Trophoblast cell (in vitro differentiated cells and primary cell): ENCODE results near the gene ADAM19.

Source experiments
- DNase-seq, 2 donors: peaks; one replicate each; pipeline ENCODE4 v3.0.0-alpha.2; 2016
- H2AFZ ChIP-seq: 2 replicates; pipeline ENCODE4 v1.6.1; 2013; ENCODE audit warnings: low read length, moderate library complexity, mild to moderate bottlenecking; ENCODE audit not compliant: insufficient read depth, poor library complexity
- H2AK5ac ChIP-seq: 2 replicates; pipeline ENCODE4 v1.6.1; 2013; ENCODE audit warnings: mild to moderate bottlenecking, low read length
- H2BK120ac ChIP-seq: 2 replicates; pipeline ENCODE4 v1.6.1; 2013; ENCODE audit warnings: low read length, mild to moderate bottlenecking, moderate library complexity; ENCODE audit not compliant: insufficient read depth, poor library complexity
- H2BK12ac ChIP-seq: 2 replicates; pipeline ENCODE4 v1.6.1; 2013; ENCODE audit warnings: mild to moderate bottlenecking, low read length, moderate library complexity
- H2BK5ac ChIP-seq: 2 replicates; pipeline ENCODE4 v1.6.1; 2013; ENCODE audit warnings: low read length, low read depth, moderate library complexity, mild to moderate bottlenecking; ENCODE audit not compliant: poor library complexity
- H3K14ac ChIP-seq: 2 replicates; pipeline ENCODE4 v1.6.1; 2013; ENCODE audit warnings: mild to moderate bottlenecking, low read length
- H3K18ac ChIP-seq: 2 replicates; pipeline ENCODE4 v1.6.1; 2013; ENCODE audit warnings: mild to moderate bottlenecking, low read length
- H3K23ac ChIP-seq: 2 replicates; pipeline ENCODE4 v1.6.1; 2013; ENCODE audit warnings: low read length
- H3K27ac ChIP-seq: 2 replicates; pipeline ENCODE4 v1.5.1; 2013; ENCODE audit warnings: low read depth, mild to moderate bottlenecking, inconsistent platforms, low read length, moderate library complexity
- H3K27me3 ChIP-seq: 2 replicates; pipeline ENCODE4 v1.6.1; 2013; ENCODE audit warnings: inconsistent platforms, mild to moderate bottlenecking, low read length, moderate library complexity; ENCODE audit not compliant: insufficient read depth
- H3K36me3 ChIP-seq, 2 experiments: 1 replicate in 1 of 2; 2 replicates in 1 of 2; pipeline ENCODE4 v1.6.1; 2013; ENCODE audit warnings: low read length in 2 of 2, mild to moderate bottlenecking in 2 of 2, moderate library complexity in 1 of 2; ENCODE audit not compliant: insufficient read depth in 2 of 2, control insufficient read depth in 1 of 2
- H3K4ac ChIP-seq: 2 replicates; pipeline ENCODE4 v1.6.1; 2013; ENCODE audit warnings: low read depth, mild to moderate bottlenecking, low read length, moderate library complexity
- H3K4me1 ChIP-seq, 2 experiments: 1 replicate in 1 of 2; 2 replicates in 1 of 2; pipeline ENCODE4 v1.6.1; 2013; ENCODE audit warnings: low read length in 2 of 2, mild to moderate bottlenecking in 2 of 2, moderate library complexity in 1 of 2; ENCODE audit not compliant: insufficient read depth in 2 of 2, control insufficient read depth in 1 of 2
- H3K4me2 ChIP-seq: 2 replicates; pipeline ENCODE4 v1.6.1; 2013; ENCODE audit warnings: inconsistent platforms, mild to moderate bottlenecking, low read length, moderate library complexity
- H3K4me3 ChIP-seq: 2 replicates; pipeline ENCODE4 v1.5.1; 2013; ENCODE audit warnings: mild to moderate bottlenecking, low read depth, low read length, inconsistent platforms
- H3K79me1 ChIP-seq: one replicate; pipeline ENCODE4 v1.6.1; 2013; ENCODE audit warnings: low read length
- H3K79me2 ChIP-seq: 2 replicates; pipeline ENCODE4 v1.6.1; 2013; ENCODE audit warnings: low read length, mild to moderate bottlenecking; ENCODE audit not compliant: control insufficient read depth, insufficient read depth, poor library complexity
- H3K9ac ChIP-seq: 2 replicates; pipeline ENCODE4 v1.6.1; 2013; ENCODE audit warnings: mild to moderate bottlenecking, low read length
- H3K9me3 ChIP-seq: 2 replicates; pipeline ENCODE4 v1.6.1; 2013; ENCODE audit warnings: low read depth, mild to moderate bottlenecking, control low read depth, inconsistent platforms, low read length; ENCODE audit not compliant: insufficient read depth
- H4K12ac ChIP-seq: 2 replicates; pipeline ENCODE4 v1.6.1; 2013; ENCODE audit warnings: low read depth, mild to moderate bottlenecking, low read length, moderate library complexity
- H4K8ac ChIP-seq: 2 replicates; pipeline ENCODE4 v1.6.1; 2013; ENCODE audit warnings: low read depth, mild to moderate bottlenecking, low read length, moderate library complexity
- H4K91ac ChIP-seq: one replicate; pipeline ENCODE4 v1.6.1; 2013; ENCODE audit warnings: low read depth, mild to moderate bottlenecking, low read length, moderate library complexity
- WGBS: extraction: QIAGEN DNeasy Blood & Tissue Kit; methylation state at CpG from one replicate; pipeline ENCODE4 v1.1.7; 2013; ENCODE audit warnings: missing lambda C conversion rate; ENCODE audit not compliant: insufficient read length, insufficient coverage; ENCODE audit errors: extremely low coverage; 5-methylcytosine and 5-hydroxymethylcytosine counted together

ADAM19 gene

GRCh38 chr5:157455057-157455456 is 120.5 kb downstream of the ADAM19 start:
- Histone ChIP-seq H3K9me3 (no peaks in the 10 kb centered on the region), H2BK120ac (no peak overlapping the region), H4K8ac (no peak overlapping the region), H3K27me3 (no peaks in the 10 kb centered on the region), H4K12ac (no peak overlapping the region), H3K36me3 (no peaks in the 10 kb centered on the region), H2BK12ac (no peak overlapping the region), H3K23ac (no peak overlapping the region), H4K91ac (no peak overlapping the region), H3K27ac (no peak overlapping the region), H3K4me1 (peaks cover 6 to 10% of the 10 kb centered on the region in 2 experiments), H2BK5ac (no peak overlapping the region), H3K4me2 (no peak overlapping the region), H3K79me2 (peaks cover under 1% of the 10 kb centered on the region), H3K14ac (no peak overlapping the region), H3K4me3 (no peak overlapping the region), H3K18ac (no peak overlapping the region), H3K79me1 (peaks cover 4% of the 10 kb centered on the region), H2AFZ (no peak overlapping the region), H3K9ac (no peak overlapping the region), H3K4ac (no peak overlapping the region), H2AK5ac (peak overlapping the region; percentile 12)
- no peak for DNase-seq
- no CpG with 5 or more reads among the region's 7 CpGs for WGBS

DNA sequence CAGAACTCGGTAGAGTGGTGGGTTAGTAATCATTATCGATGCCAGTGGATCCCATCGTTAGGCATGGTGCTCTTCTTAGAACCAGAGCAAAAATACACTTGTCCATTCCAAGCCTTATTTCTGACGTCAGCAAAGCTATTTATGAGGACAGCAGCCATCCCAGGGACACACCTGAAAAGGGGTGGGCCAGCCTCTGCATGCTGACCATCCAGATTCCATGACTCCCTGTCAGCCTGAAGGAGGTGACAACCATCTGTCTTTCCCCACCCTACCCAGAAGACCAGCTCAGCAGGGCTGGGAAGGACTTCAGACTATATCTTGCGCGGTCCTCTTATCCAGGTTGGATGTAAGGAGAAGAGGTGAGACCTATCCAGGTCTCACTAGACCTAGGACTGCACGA is 121.3 kb downstream of the ADAM19 start:
- no peak overlapping the region for H4K91ac ChIP-seq
- WGBS = no CpG with 5 or more reads among the region's 7 CpGs

DNA sequence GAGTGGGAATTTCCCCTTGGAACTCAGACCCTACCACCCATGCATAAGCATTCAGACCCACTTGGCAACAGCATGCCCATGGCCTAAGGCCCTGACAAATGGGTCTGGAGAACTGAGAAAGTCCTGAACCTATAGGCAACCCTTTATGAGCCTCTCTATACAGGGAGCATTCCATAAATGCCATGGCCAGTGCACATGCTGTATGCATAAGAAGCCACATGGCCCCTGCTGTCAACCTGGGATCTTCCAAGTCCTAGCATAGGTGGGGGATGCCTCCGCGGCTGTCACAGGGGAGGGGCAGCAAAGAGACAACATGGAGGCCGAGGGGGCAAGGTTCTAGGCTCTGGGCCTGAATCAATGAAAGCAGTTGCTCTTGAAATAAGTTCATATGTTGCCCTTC is 123.8 kb downstream of the ADAM19 start:
- Histone ChIP-seq H4K8ac (no peak overlapping the region), H3K14ac (no peak overlapping the region), H2BK5ac (no peak overlapping the region), H4K12ac (no peak overlapping the region), H2AK5ac (no peak overlapping the region), H3K79me1 (no peaks in the 10 kb centered on the region), H3K79me2 (no peaks in the 10 kb centered on the region), H3K4me2 (no peak overlapping the region), H3K9ac (no peak overlapping the region), H3K4me3 (no peak overlapping the region), H3K18ac (no peak overlapping the region), H3K4ac (no peak overlapping the region), H3K27me3 (no peaks in the 10 kb centered on the region), H2AFZ (no peak overlapping the region), H3K4me1 (peaks cover 20 to 21% of the 10 kb centered on the region in 2 experiments), H3K36me3 (no peaks in the 10 kb centered on the region), H2BK12ac (no peak overlapping the region), H3K23ac (no peak overlapping the region), H2BK120ac (no peak overlapping the region), H3K9me3 (no peaks in the 10 kb centered on the region), H4K91ac (no peak overlapping the region), H3K27ac (no peak overlapping the region)
- no peak for DNase-seq
- no CpG with 5 or more reads among the region's 3 CpGs for WGBS

More for the DNA sequence above, 121.3 kb downstream of the ADAM19 start:
- Histone ChIP-seq H3K9me3 (no peaks in the 10 kb centered on the region), H2AK5ac (no peak overlapping the region), H3K4me1 (peaks cover 4 to 9% of the 10 kb centered on the region in 2 experiments), H4K8ac (no peak overlapping the region), H4K12ac (no peak overlapping the region), H3K4ac (no peak overlapping the region), H3K4me3 (no peak overlapping the region), H3K27ac (no peak overlapping the region), H2BK5ac (no peak overlapping the region), H3K18ac (no peak overlapping the region), H3K14ac (no peak overlapping the region), H3K27me3 (no peaks in the 10 kb centered on the region), H3K9ac (no peak overlapping the region), H3K79me1 (no peaks in the 10 kb centered on the region), H3K4me2 (no peak overlapping the region), H2BK12ac (no peak overlapping the region), H2AFZ (no peak overlapping the region), H3K23ac (no peak overlapping the region), H3K79me2 (no peaks in the 10 kb centered on the region), H3K36me3 (no peaks in the 10 kb centered on the region), H2BK120ac (no peak overlapping the region)
- DNase-seq = no peak

- Histone ChIP-seq H3K4me1 (peaks cover 20 to 23% of the 10 kb centered on the region in 2 experiments), H3K79me2 (no peaks in the 10 kb centered on the region), H2AFZ (no peak overlapping the region), H3K4me3 (no peak overlapping the region), H3K27me3 (no peaks in the 10 kb centered on the region), H3K9ac (no peak overlapping the region), H3K18ac (no peak overlapping the region), H4K8ac (no peak overlapping the region), H4K91ac (no peak overlapping the region), H2BK5ac (no peak overlapping the region), H3K14ac (no peak overlapping the region), H3K79me1 (peaks cover 2% of the 10 kb centered on the region), H2BK12ac (no peak overlapping the region), H4K12ac (no peak overlapping the region), H3K36me3 (no peaks in the 10 kb centered on the region), H2BK120ac (no peak overlapping the region), H3K4ac (no peak overlapping the region), H3K27ac (peak overlapping the region; percentile 67), H3K23ac (no peak overlapping the region), H3K4me2 (no peak overlapping the region), H2AK5ac (no peak overlapping the region), H3K9me3 (no peaks in the 10 kb centered on the region)
- no CpG with 5 or more reads among the region's 3 CpGs for WGBS
- DNase-seq = no peak
These were observed 125.6 kb downstream of the ADAM19 start for GRCh38 chr5:157450024-157450423.
